ENCODE measurements around the gene CCDC191. TPM values are rescaled to one million over a fixed set of nuclear protein-coding genes. Genes with fewer than 3 reads are reported as not detected.

CCDC191 gene
- total RNA-seq, 6 donors from 2014 or later, result 3.8 to 27.2 (median 9.1) TPM

GRCh38 chr3:113914646-113915045 is 141.7 kb downstream of the CCDC191 start:
- H3K36me3 ChIP-seq, result no peaks in the 10 kb centered on the region
- H3K4me1 ChIP-seq, result no peaks in the 10 kb centered on the region
- no peak overlapping the region for H3K4me3 ChIP-seq
- H3K27ac ChIP-seq, result no peak overlapping the region
- H3K9me3 ChIP-seq, result no peaks in the 10 kb centered on the region
- no peaks in the 10 kb centered on the region for H3K27me3 ChIP-seq
- WGBS, 2 donors, result 78 to 79% methylated on average over 2 of the region's 2 CpGs
- TF ChIP-seq CTCF (IDR thresholded peaks at IDR 0.05), result no peak
- TF ChIP-seq EP300 (IDR thresholded peaks at IDR 0.05), result no peak
- no peak for TF ChIP-seq POLR2AphosphoS5 (IDR thresholded peaks at IDR 0.05)
- no peak for TF ChIP-seq POLR2A (IDR thresholded peaks at IDR 0.05)
- ATAC-seq (ENCODE audit: low FRiP score in 2 of 2) (no peak), DNase-seq (no peak)

Other genes with a start within 250 kb of the CCDC191 start
- 10 to 100 TPM in 2 of 6 donors, 1 to 10 TPM in 4; 3.7 to 40.1 (median 6.3) TPM for gene GRAMD1C, start 217.7 kb downstream of the CCDC191 start, total RNA-seq
- gene ZDHHC23, start 108.5 kb downstream of the CCDC191 start, total RNA-seq, result 10 to 100 TPM in 3 of 6 donors, 1 to 10 TPM in 3; 5.2 to 12.1 (median 9.7) TPM
- gene QTRT2, start 211 bp upstream of the CCDC191 start, total RNA-seq, result 10 to 100 TPM; 14.7 to 25.7 (median 22.8) TPM
- gene DRD3, start 122.5 kb upstream of the CCDC191 start, total RNA-seq, result not detected
- gene ZNF80, start 181.1 kb upstream of the CCDC191 start, total RNA-seq, result under 1 TPM in 3 of 6 donors, not detected in 3; 0.09 to 0.44 (median 0.10) TPM
- 1 to 10 TPM in 3 of 6 donors, under 1 TPM in 2, not detected in 1; 0.69 to 1.6 (median 1.0) TPM for gene TIGIT, start 237.5 kb upstream of the CCDC191 start, total RNA-seq